GM21367 (cell line): ENCODE measurements around the gene PPP1R37.

Experiments used
- ATAC-seq: cut with Tn5 transposase; IDR thresholded peaks from one replicate; pipeline ENCODE4 v1.9.1; 2021; ENCODE audit not compliant: unreplicated experiment

The PPP1R37 gene

GRCh38 chr19:45092747-45093678, at the start of gene PPP1R37:
PPP1R37 (plus strand) TSS chr19:45093179; CDS start chr19:45093326, 147 bp downstream.
- peak; percentile 44 for ATAC-seq

GRCh38 chr19:45045671-45046353, 47.2 kb upstream of the PPP1R37 start:
- ATAC-seq = no peak

- ATAC-seq = no peak
Measured at GRCh38 chr19:45046355-45046754, 46.6 kb upstream of the PPP1R37 start.

GRCh38 chr19:45047188-45047797, 45.7 kb upstream of the PPP1R37 start:
- no peak for ATAC-seq

- ATAC-seq = no peak
Measured at GRCh38 chr19:45049073-45049736, 43.8 kb upstream of the PPP1R37 start.

- no peak for ATAC-seq
Measured at GRCh38 chr19:45050036-45050435, 42.9 kb upstream of the PPP1R37 start.

GRCh38 chr19:45051929-45052579, 40.9 kb upstream of the PPP1R37 start:
- ATAC-seq = no peak

GRCh38 chr19:45056831-45057230, 36.1 kb upstream of the PPP1R37 start:
- no peak for ATAC-seq

GRCh38 chr19:45057444-45057843, 35.5 kb upstream of the PPP1R37 start:
- ATAC-seq = no peak

- ATAC-seq = no peak
Measured at GRCh38 chr19:45058622-45059159, 34.3 kb upstream of the PPP1R37 start.

- ATAC-seq = no peak
Measured at GRCh38 chr19:45059258-45059965, 33.6 kb upstream of the PPP1R37 start.

GRCh38 chr19:45061965-45062364, 31.0 kb upstream of the PPP1R37 start:
- ATAC-seq = no peak

- ATAC-seq = no peak
Measured at GRCh38 chr19:45063851-45064801, 28.9 kb upstream of the PPP1R37 start.

GRCh38 chr19:45066921-45067661, 25.9 kb upstream of the PPP1R37 start:
- ATAC-seq = no peak

GRCh38 chr19:45068041-45068440, 24.9 kb upstream of the PPP1R37 start:
- no peak for ATAC-seq

- ATAC-seq = no peak
Measured at GRCh38 chr19:45069056-45069455, 23.9 kb upstream of the PPP1R37 start.

GRCh38 chr19:45070214-45070613, 22.8 kb upstream of the PPP1R37 start:
- ATAC-seq = no peak
